Liver (tissue), 9 donors: ENCODE results near the gene SMIM44. TPM values are rescaled to one million over a fixed set of nuclear protein-coding genes. Genes with fewer than 3 reads are reported as not detected.
"Not testable (repeated sequence)": the region's sequence is repeated elsewhere in the genome, so short reads cannot be mapped to it uniquely, and the experiment has no call there.

ENCODE experiments used
- DNase-seq: peaks from one replicate; pipeline ENCODE4 v3.0.0-alpha.2; 2017; ENCODE audit warnings: low spot score
- H3K27ac ChIP-seq, 2 donors: one replicate each; pipeline ENCODE4 v1.7.0; 2013; ENCODE audit warnings: inconsistent platforms in 2 of 2, low read length in 2 of 2, control low read depth in 1 of 2, low read depth in 1 of 2, mild to moderate bottlenecking in 1 of 2
- H3K27me3 ChIP-seq, 4 donors: one replicate each; pipeline versions ENCODE4 v1.6.1 to v1.7.0; 2013; ENCODE audit warnings: low read length in 3 of 4, inconsistent platforms in 1 of 4, mild to moderate bottlenecking in 1 of 4, moderate library complexity in 1 of 4; ENCODE audit not compliant: control insufficient read depth in 4 of 4, insufficient read depth in 4 of 4
- H3K36me3 ChIP-seq, 4 donors: one replicate each; pipeline versions ENCODE4 v1.6.1 to v1.7.0; 2013; ENCODE audit warnings: low read length in 3 of 4, mild to moderate bottlenecking in 3 of 4, low read depth in 1 of 4, moderate library complexity in 1 of 4; ENCODE audit not compliant: control insufficient read depth in 4 of 4, insufficient read depth in 3 of 4
- H3K4me1 ChIP-seq, 4 donors: one replicate each; pipeline versions ENCODE4 v1.6.1 to v1.7.0; 2013; ENCODE audit warnings: low read length in 3 of 4, mild to moderate bottlenecking in 3 of 4, moderate library complexity in 1 of 4; ENCODE audit not compliant: control insufficient read depth in 4 of 4, insufficient read depth in 4 of 4
- H3K4me3 ChIP-seq, 3 donors: one replicate each; pipeline versions ENCODE4 v1.6.1 to v1.7.0; 2013; ENCODE audit warnings: low read length in 3 of 3, control low read depth in 1 of 3, low read depth in 1 of 3, mild to moderate bottlenecking in 1 of 3
- H3K9ac ChIP-seq, 2 donors: one replicate each; pipeline ENCODE4 v1.7.0; 2013; ENCODE audit warnings: low read length in 2 of 2, mild to moderate bottlenecking in 2 of 2, moderate library complexity in 2 of 2, control low read depth in 1 of 2, low read depth in 1 of 2
- H3K9me3 ChIP-seq, 4 donors: one replicate each; pipeline versions ENCODE4 v1.6.1 to v1.7.0; 2013; ENCODE audit warnings: low read length in 3 of 4; ENCODE audit not compliant: control insufficient read depth in 4 of 4
- FOXA1 ChIP-seq: IDR thresholded peaks from 2 replicates; pipeline ENCODE4 v1.6.1; 2016; ENCODE audit warnings: antibody characterized with exemption
- FOXA2 ChIP-seq: IDR thresholded peaks from 2 replicates; pipeline ENCODE4 v1.6.1; 2016; ENCODE audit warnings: antibody characterized with exemption
- GABPA ChIP-seq, 2 donors: IDR thresholded peaks in 1 of 2; conservative IDR thresholded peaks in 1 of 2; 2 replicates each; pipeline ENCODE4 v1.6.1; 2016; ENCODE audit warnings: antibody characterized with exemption in 2 of 2, mild to moderate bottlenecking in 1 of 2, moderate library complexity in 1 of 2
- HNF4A ChIP-seq, 2 donors: conservative IDR thresholded peaks; 2 replicates each; pipeline ENCODE4 v1.6.1; 2016; ENCODE audit warnings: antibody characterized with exemption in 2 of 2, mild to moderate bottlenecking in 2 of 2
- HNF4G ChIP-seq: IDR thresholded peaks from 2 replicates; pipeline ENCODE4 v1.6.1; 2016; ENCODE audit warnings: antibody characterized with exemption
- RAD21 ChIP-seq, 2 donors: IDR thresholded peaks; 2 replicates each; pipeline ENCODE4 v1.6.1; 2016; ENCODE audit warnings: antibody characterized with exemption in 2 of 2, mild to moderate bottlenecking in 2 of 2
- RXRA ChIP-seq, 2 donors: IDR thresholded peaks; 2 replicates each; pipeline ENCODE4 v1.6.1; 2017 to 2018; ENCODE audit warnings: antibody characterized with exemption in 2 of 2, mild to moderate bottlenecking in 1 of 2
- SP1 ChIP-seq: IDR thresholded peaks from 2 replicates; pipeline ENCODE4 v1.6.1; 2018; ENCODE audit warnings: antibody characterized with exemption, mild to moderate bottlenecking
- YY1 ChIP-seq: IDR thresholded peaks from 2 replicates; pipeline ENCODE4 v1.6.1; 2016; ENCODE audit warnings: antibody characterized with exemption, mild to moderate bottlenecking
- WGBS: extraction: QIAGEN DNeasy Blood & Tissue Kit; methylation state at CpG from one replicate; pipeline ENCODE4 v1.1.7; 2013; 5-methylcytosine and 5-hydroxymethylcytosine counted together
- polyA plus RNA-seq, 2 donors: library from polyadenylated mRNA; stranded (reverse) in 1 of 2; unstranded in 1 of 2; fragments of 200-250 nt in 1 of 2; fragments of >200 nt in 1 of 2; fragmentation: Nextera tagmentation in 1 of 2; extraction: Ambion mirVana in 1 of 2; gene quantifications; one replicate each; pipeline versions ENCODE4 v1.2.1 to v1.2.3, GENCODE V29; 2013 to 2015
- total RNA-seq, 2 donors: library from RNA; depleted of rRNA; stranded (reverse); fragments of >200 nt; gene quantifications; one replicate each; pipeline ENCODE4 v1.2.3, GENCODE V29; 2014
- TF ChIP-seq, protein P1 (sequence below): IDR thresholded peaks from 2 replicates; pipeline ENCODE4 v1.6.1; 2016; ENCODE audit warnings: antibody characterized with exemption
- TF ChIP-seq, protein P2 (sequence below): IDR thresholded peaks from 2 replicates; pipeline ENCODE4 v1.6.1; 2016; ENCODE audit warnings: antibody characterized with exemption, mild to moderate bottlenecking
- TF ChIP-seq, protein P3 (sequence below): IDR thresholded peaks from 2 replicates; pipeline ENCODE4 v1.6.1; 2016; ENCODE audit warnings: antibody characterized with exemption
- TF ChIP-seq, protein P4 (sequence below): fragments of 150-350 bp; IDR thresholded peaks from 2 replicates; pipeline ENCODE4 v1.5.1; 2017; ENCODE audit warnings: improper control_type of control experiment, low read depth, low read length; ENCODE audit not compliant: missing input control
- donor health status: healthy.
- donor health status: healthy.
- donor health status: healthy.
- donor health status: healthy.
- donor health status: healthy.

Gene SMIM44
- total and polyA plus RNA-seq, 4 donors: not detected

DNA sequence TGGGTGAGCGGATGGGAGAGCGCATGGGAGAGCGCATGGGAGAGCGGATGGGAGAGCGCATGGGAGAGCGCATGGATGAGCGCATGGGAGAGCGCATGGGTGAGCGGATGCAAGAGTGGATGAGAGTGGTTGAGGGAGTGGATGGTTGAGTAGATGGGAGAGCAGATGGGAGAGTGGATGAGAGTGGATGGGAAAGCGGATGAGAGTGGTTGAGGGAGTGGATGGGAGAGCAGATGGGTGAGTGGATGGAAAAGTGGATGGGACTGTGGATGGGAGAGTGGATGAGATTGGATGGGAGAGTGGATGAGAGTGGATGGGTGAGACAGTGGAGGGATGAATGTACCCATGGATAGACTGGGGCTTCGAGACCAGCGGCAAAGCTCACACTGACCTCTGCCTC lies 47.1 kb upstream of the SMIM44 start:
- Histone ChIP-seq H3K4me1 (no peaks in the 10 kb centered on the region), H3K27ac (no peak overlapping the region), H3K4me3 (no peak overlapping the region), H3K36me3 (peaks cover 16 to 75% (median 34%) of the 10 kb centered on the region in 4 donors), H3K9ac (no peak overlapping the region), H3K27me3 (no peaks in the 10 kb centered on the region), H3K9me3 (no peaks in the 10 kb centered on the region)
- no peak for TF ChIP-seq FOXA2
- no peak for DNase-seq
- over 99% methylated on average over 12 of the region's 12 CpGs for WGBS

DNA sequence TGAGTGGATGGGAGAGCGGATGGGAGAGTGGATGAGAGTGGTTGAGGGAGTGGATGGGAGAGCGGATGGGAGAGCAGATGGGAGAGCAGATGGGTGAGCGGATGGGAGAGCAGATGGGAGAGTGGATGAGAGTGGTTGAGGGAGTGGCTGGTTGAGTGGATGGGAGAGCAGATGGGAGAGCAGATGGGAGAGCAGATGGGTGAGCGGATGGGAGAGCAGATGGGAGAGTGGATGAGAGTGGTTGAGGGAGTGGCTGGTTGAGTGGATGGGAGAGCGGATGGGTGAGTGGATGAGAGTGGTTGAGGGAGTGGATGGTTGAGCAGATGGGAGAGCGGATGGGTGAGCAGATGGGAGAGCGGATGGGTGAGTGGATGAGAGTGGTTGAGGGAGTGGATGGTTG lies 46.1 kb upstream of the SMIM44 start:
- not testable (repeated sequence) for H3K27ac ChIP-seq, H3K4me3 ChIP-seq, DNase-seq, H3K9ac ChIP-seq, H3K9me3 ChIP-seq, H3K27me3 ChIP-seq, H3K4me1 ChIP-seq
- H3K36me3 ChIP-seq: peaks cover 12 to 69% (median 33%) of the 10 kb centered on the region in 4 donors
- WGBS: 99% methylated on average over 7 of the region's 7 CpGs

DNA sequence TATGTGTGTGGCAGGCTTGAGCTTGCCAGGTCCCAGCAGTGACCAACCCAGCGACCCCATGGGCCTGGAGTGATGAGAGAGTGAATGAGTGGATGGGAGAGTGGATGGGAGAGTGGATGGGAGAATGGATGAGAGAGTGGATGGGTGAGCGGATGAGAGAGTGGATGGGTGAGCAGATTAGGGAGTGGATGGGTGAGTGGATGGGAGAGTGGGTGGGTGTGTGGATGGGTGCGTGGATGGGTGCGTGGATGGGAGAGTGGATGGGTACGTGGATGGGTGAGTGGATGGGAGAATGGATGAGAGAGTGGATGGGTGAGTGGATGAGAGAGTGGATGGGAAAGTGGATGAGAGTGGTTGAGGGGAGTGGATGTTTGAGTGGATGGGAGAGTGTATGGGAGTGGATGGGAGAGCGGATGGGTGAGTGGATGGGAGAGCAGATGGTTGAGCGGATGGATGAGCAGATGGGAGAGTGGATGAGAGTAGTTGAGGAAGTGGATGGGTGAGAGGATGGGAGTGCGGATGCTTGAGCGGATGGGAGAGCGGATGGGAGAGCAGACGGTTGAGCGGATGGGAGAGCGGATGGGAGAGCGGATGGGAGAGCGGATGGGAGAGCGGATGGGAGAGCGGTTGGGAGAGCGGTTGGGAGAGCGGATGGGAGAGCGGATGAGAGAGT lies 45.4 kb upstream of the SMIM44 start:
- peaks cover 12 to 68% (median 30%) of the 10 kb centered on the region in 4 donors for H3K36me3 ChIP-seq
- TF ChIP-seq RXRA (IDR thresholded peaks at IDR 0.05): no peak
- TF ChIP-seq GABPA (IDR thresholded peaks at IDR 0.05 in 1 of 2, conservative IDR thresholded peaks at IDR 0.05 in 1 of 2): no peak
- no peak for TF ChIP-seq RAD21 (IDR thresholded peaks at IDR 0.05)
- TF ChIP-seq, protein P1, sequence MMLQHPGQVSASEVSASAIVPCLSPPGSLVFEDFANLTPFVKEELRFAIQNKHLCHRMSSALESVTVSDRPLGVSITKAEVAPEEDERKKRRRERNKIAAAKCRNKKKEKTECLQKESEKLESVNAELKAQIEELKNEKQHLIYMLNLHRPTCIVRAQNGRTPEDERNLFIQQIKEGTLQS: no peak
- TF ChIP-seq, protein P2, sequence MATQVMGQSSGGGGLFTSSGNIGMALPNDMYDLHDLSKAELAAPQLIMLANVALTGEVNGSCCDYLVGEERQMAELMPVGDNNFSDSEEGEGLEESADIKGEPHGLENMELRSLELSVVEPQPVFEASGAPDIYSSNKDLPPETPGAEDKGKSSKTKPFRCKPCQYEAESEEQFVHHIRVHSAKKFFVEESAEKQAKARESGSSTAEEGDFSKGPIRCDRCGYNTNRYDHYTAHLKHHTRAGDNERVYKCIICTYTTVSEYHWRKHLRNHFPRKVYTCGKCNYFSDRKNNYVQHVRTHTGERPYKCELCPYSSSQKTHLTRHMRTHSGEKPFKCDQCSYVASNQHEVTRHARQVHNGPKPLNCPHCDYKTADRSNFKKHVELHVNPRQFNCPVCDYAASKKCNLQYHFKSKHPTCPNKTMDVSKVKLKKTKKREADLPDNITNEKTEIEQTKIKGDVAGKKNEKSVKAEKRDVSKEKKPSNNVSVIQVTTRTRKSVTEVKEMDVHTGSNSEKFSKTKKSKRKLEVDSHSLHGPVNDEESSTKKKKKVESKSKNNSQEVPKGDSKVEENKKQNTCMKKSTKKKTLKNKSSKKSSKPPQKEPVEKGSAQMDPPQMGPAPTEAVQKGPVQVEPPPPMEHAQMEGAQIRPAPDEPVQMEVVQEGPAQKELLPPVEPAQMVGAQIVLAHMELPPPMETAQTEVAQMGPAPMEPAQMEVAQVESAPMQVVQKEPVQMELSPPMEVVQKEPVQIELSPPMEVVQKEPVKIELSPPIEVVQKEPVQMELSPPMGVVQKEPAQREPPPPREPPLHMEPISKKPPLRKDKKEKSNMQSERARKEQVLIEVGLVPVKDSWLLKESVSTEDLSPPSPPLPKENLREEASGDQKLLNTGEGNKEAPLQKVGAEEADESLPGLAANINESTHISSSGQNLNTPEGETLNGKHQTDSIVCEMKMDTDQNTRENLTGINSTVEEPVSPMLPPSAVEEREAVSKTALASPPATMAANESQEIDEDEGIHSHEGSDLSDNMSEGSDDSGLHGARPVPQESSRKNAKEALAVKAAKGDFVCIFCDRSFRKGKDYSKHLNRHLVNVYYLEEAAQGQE: no peak
- TF ChIP-seq FOXA1: no peak
- TF ChIP-seq, protein P3, sequence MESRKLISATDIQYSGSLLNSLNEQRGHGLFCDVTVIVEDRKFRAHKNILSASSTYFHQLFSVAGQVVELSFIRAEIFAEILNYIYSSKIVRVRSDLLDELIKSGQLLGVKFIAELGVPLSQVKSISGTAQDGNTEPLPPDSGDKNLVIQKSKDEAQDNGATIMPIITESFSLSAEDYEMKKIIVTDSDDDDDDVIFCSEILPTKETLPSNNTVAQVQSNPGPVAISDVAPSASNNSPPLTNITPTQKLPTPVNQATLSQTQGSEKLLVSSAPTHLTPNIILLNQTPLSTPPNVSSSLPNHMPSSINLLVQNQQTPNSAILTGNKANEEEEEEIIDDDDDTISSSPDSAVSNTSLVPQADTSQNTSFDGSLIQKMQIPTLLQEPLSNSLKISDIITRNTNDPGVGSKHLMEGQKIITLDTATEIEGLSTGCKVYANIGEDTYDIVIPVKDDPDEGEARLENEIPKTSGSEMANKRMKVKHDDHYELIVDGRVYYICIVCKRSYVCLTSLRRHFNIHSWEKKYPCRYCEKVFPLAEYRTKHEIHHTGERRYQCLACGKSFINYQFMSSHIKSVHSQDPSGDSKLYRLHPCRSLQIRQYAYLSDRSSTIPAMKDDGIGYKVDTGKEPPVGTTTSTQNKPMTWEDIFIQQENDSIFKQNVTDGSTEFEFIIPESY: no peak
- no peak for TF ChIP-seq HNF4A (conservative IDR thresholded peaks at IDR 0.05)
- TF ChIP-seq, protein P4, sequence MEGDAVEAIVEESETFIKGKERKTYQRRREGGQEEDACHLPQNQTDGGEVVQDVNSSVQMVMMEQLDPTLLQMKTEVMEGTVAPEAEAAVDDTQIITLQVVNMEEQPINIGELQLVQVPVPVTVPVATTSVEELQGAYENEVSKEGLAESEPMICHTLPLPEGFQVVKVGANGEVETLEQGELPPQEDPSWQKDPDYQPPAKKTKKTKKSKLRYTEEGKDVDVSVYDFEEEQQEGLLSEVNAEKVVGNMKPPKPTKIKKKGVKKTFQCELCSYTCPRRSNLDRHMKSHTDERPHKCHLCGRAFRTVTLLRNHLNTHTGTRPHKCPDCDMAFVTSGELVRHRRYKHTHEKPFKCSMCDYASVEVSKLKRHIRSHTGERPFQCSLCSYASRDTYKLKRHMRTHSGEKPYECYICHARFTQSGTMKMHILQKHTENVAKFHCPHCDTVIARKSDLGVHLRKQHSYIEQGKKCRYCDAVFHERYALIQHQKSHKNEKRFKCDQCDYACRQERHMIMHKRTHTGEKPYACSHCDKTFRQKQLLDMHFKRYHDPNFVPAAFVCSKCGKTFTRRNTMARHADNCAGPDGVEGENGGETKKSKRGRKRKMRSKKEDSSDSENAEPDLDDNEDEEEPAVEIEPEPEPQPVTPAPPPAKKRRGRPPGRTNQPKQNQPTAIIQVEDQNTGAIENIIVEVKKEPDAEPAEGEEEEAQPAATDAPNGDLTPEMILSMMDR: no peak
- no peak for TF ChIP-seq YY1
- no peak for TF ChIP-seq SP1
- no peak for TF ChIP-seq FOXA2
- TF ChIP-seq HNF4G: no peak
- H3K4me3 ChIP-seq: no peak overlapping the region
- H3K27ac ChIP-seq: no peak overlapping the region
- H3K9me3 ChIP-seq: no peaks in the 10 kb centered on the region
- no peaks in the 10 kb centered on the region for H3K27me3 ChIP-seq
- H3K9ac ChIP-seq: no peak overlapping the region
- WGBS: 96% methylated on average over 20 of the region's 20 CpGs
- DNase-seq: no peak
- peaks cover 0 to 9% (median 4%) of the 10 kb centered on the region in 4 donors for H3K4me1 ChIP-seq
